ENCODE data around the gene ARHGEF1. TPM values are rescaled to one million over a fixed set of nuclear protein-coding genes. Genes with fewer than 3 reads are reported as not detected.

ARHGEF1 gene
- total RNA-seq, 2 donors from 2014 or later = 75.3 to 104 TPM

- Histone ChIP-seq H3K27me3 (replicated peaks; ENCODE audit: insufficient read depth) (peaks cover 12% of the 10 kb centered on the region), H3K9me3 (no peaks in the 10 kb centered on the region), H3K27ac (no peak overlapping the region), H3K4me3 (no peak overlapping the region), H3K4me1 (ENCODE audit: control insufficient read depth in 1 of 2, low read depth in 2 of 2) (no peaks in the 10 kb centered on the region), H3K36me3 (no peaks in the 10 kb centered on the region)
- no peak for ATAC-seq (ENCODE audit: insufficient number of reproducible peaks, low FRiP score, low read depth)
- no peak for DNase-seq (ENCODE audit: low spot score)
- TF ChIP-seq, protein P1, sequence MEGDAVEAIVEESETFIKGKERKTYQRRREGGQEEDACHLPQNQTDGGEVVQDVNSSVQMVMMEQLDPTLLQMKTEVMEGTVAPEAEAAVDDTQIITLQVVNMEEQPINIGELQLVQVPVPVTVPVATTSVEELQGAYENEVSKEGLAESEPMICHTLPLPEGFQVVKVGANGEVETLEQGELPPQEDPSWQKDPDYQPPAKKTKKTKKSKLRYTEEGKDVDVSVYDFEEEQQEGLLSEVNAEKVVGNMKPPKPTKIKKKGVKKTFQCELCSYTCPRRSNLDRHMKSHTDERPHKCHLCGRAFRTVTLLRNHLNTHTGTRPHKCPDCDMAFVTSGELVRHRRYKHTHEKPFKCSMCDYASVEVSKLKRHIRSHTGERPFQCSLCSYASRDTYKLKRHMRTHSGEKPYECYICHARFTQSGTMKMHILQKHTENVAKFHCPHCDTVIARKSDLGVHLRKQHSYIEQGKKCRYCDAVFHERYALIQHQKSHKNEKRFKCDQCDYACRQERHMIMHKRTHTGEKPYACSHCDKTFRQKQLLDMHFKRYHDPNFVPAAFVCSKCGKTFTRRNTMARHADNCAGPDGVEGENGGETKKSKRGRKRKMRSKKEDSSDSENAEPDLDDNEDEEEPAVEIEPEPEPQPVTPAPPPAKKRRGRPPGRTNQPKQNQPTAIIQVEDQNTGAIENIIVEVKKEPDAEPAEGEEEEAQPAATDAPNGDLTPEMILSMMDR (IDR thresholded peaks at IDR 0.05) = no peak
These were observed 38.9 kb downstream of the ARHGEF1 start for GRCh38 chr19:41921577-41922576.

DNA sequence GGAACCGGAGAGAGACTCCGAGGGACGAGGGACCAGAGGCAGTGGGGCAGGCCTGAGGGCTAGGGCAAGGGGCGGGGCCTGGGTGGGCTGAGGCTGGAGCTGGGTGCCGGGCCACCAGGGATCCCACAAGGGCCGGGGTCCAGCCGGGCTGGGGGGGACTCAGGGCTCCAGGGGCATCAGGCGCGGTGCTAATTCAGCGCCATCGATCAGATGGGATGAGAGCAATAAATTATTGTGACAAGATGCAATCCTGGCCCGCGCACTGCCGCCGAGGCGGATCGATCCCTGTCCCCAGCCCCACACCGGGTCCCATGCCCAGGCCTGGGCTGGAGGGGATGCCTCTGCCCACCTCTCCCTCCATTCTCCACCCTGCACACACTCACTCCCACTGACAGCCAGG is 39.6 kb downstream of the ARHGEF1 start:
- no peaks in the 10 kb centered on the region for H3K4me1 ChIP-seq (ENCODE audit: control insufficient read depth in 1 of 2, low read depth in 2 of 2)
- ATAC-seq (ENCODE audit: insufficient number of reproducible peaks, low FRiP score, low read depth) (no peak), DNase-seq (ENCODE audit: low spot score) (no peak)
- no peaks in the 10 kb centered on the region for H3K9me3 ChIP-seq
- H3K36me3 ChIP-seq = no peaks in the 10 kb centered on the region
- TF ChIP-seq, protein P1 (IDR thresholded peaks at IDR 0.05) = no peak
- H3K4me3 ChIP-seq = no peak overlapping the region
- H3K27ac ChIP-seq = no peak overlapping the region
- H3K27me3 ChIP-seq (replicated peaks; ENCODE audit: insufficient read depth) = peaks cover 12% of the 10 kb centered on the region

DNA sequence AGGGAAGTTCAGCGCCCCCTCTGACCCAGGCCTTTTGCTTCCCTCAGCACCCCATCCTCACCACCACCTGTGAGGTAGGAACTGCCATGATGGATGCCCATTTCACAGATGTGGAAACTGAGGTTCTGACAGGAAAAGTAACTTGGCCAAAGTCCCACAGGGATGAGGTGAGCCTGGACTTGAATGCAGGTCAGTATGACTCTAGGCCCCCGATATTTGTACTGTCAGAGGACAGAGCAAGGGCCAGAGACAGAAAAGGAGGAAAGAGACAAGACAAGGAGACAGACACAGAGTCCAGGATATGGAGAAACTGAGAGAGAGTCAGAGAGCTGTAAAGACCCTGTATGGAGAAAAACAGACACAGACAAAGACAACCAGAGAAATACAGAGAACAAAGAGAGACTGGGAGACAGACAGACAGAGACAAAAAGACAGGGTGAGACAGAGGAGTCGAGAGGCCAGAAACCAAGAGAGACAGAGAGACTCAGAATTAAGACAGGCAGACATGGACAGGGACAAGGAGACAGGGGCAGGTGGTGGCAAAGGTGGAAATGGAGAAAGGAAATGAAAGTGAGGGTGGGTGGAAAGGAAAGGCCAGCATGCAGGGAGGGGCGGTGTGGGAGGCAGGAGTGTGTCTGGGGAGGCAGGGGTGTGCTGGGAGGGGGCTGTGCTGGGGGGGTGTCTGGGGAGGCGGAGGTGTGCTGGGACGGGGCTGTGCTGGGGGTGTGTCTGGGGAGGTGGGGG is 40.2 kb downstream of the ARHGEF1 start:
- ATAC-seq (ENCODE audit: insufficient number of reproducible peaks, low FRiP score, low read depth) = no peak
- H3K27ac ChIP-seq = no peak overlapping the region

DNA sequence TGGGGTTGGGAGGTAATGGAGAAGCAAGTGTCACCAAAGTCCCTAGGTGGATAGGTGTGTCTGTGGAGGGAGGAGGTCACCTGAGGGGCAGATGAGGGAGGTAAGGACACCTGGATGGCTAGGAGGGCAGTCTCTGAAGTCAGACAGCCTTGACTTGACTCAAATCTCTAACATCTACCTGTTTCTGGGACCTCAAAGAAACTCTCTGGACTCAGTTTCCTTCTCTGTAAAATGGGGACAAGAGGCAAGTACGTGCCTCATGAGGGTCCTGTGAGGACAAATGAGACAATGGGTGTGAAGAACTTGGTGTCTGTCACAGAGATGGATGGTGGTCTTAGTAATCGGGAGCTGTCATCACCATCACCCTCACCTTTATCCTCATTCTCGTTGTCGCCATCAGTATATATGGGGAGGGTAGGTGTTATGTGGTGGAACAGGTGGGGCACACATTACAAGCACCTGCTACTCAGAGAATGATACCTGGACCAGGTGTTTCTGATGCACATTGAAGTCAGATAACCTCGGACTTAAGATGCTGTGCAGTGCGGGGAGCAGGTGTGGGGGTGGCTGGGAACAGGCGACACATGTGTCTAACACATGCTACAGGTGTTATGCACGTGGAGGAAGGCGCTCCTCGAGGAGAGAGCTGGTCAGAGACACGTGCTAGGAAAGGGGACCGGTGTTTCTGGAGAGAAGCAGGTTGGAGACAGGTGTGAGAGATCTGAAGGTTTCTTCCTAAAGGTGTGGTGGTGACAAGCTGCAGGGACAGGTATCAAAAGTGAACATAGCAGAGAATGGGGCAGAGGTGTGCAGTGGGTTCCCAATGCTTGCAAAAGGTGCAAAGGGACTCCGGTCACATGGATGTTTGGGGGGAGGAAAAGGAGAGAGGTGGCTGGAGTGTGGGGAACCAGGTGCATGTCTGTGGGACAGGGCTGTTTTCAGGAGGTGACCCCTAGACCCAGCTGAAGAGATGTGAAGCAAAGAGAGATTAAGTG is 41.5 kb downstream of the ARHGEF1 start:
- H3K4me3 ChIP-seq = no peak overlapping the region
- H3K27me3 ChIP-seq (replicated peaks; ENCODE audit: insufficient read depth) = peaks cover 12% of the 10 kb centered on the region
- H3K27ac ChIP-seq = no peak overlapping the region
- ATAC-seq (ENCODE audit: insufficient number of reproducible peaks, low FRiP score, low read depth) (no peak), DNase-seq (ENCODE audit: low spot score) (no peak)
- no peaks in the 10 kb centered on the region for H3K36me3 ChIP-seq
- H3K9me3 ChIP-seq = no peaks in the 10 kb centered on the region
- TF ChIP-seq, protein P1 (IDR thresholded peaks at IDR 0.05) = no peak
- H3K4me1 ChIP-seq (ENCODE audit: control insufficient read depth in 1 of 2, low read depth in 2 of 2) = peaks cover 9 to 12% of the 10 kb centered on the region in 2 donors

More for the DNA sequence above, 40.2 kb downstream of the ARHGEF1 start:
- Histone ChIP-seq H3K9me3 (no peaks in the 10 kb centered on the region), H3K27me3 (replicated peaks; ENCODE audit: insufficient read depth) (peaks cover 12% of the 10 kb centered on the region), H3K36me3 (no peaks in the 10 kb centered on the region), H3K4me3 (no peak overlapping the region), H3K4me1 (ENCODE audit: control insufficient read depth in 1 of 2, low read depth in 2 of 2) (peaks cover 1 to 4% of the 10 kb centered on the region in 2 donors)
- no peak for DNase-seq (ENCODE audit: low spot score)
- TF ChIP-seq, protein P1 (IDR thresholded peaks at IDR 0.05) = no peak
